B cell (primary cell): Measurements from ENCODE around the gene PEX16. TPM values are rescaled to one million over a fixed set of nuclear protein-coding genes. Genes with fewer than 3 reads are reported as not detected.

Experiments
- ATAC-seq: fragments of 200-7000 bp; cut with Tn5 transposase; one replicate; pipeline ENCODE4 v1.10.0; 2021; ENCODE audit warnings: low read depth, mild to moderate bottlenecking, moderate number of reproducible peaks, moderate library complexity
- CTCF ChIA-PET: fragments of 350-600 bp; sonication (Branson Sonifier 250); formaldehyde crosslinking; loops from one replicate; lab custom pipeline; 2021; ENCODE audit warnings: antibody characterized with exemption, inconsistent platforms; lab: Charles Lee
- POLR2A ChIA-PET: fragments of 350-600 bp; sonication (Branson Sonifier 250); formaldehyde crosslinking; loops from one replicate; lab custom pipeline; 2021; ENCODE audit warnings: antibody characterized with exemption; lab: Charles Lee
- DNase-seq: peaks from one replicate; pipeline ENCODE4 v3.0.0; 2013
- H2AFZ ChIP-seq: 2 replicates; pipeline ENCODE4 v1.6.1; 2012; ENCODE audit warnings: mild to moderate bottlenecking, low read depth, low read length; ENCODE audit not compliant: insufficient read depth, poor library complexity, severe bottlenecking
- H3K27ac ChIP-seq, 2 donors: 1 replicate in 1 of 2; 2 replicates in 1 of 2; pipeline ENCODE4 v1.5.1; 2012 to 2013; ENCODE audit warnings: low read length in 2 of 2, mild to moderate bottlenecking in 2 of 2, moderate library complexity in 1 of 2
- H3K27me3 ChIP-seq, 4 experiments: fragments of 200-600 bp in 1 of 4; sonication (generic) in 1 of 4; replicated peaks in 1 of 4; 1 replicate in 2 of 4; 2 replicates in 2 of 4; pipeline versions ENCODE4 v1.6.1 to v1.7.0; 2013 to 2016; ENCODE audit warnings: low read length in 3 of 4, mild to moderate bottlenecking in 2 of 4, mixed read lengths in 1 of 4, moderate library complexity in 1 of 4; ENCODE audit not compliant: insufficient read depth in 4 of 4, control insufficient read depth in 3 of 4; ENCODE audit errors: control extremely low read depth in 1 of 4
- H3K36me3 ChIP-seq, 2 experiments: replicated peaks in 1 of 2; 1 replicate in 1 of 2; 2 replicates in 1 of 2; pipeline versions ENCODE4 v1.6.1 to v1.7.1; 2013; ENCODE audit warnings: low read length in 1 of 2; ENCODE audit not compliant: insufficient read depth in 2 of 2, control insufficient read depth in 1 of 2; ENCODE audit errors: control extremely low read depth in 1 of 2, extremely low read depth in 1 of 2
- H3K4me1 ChIP-seq, 2 donors: fragments of 200-600 bp in 1 of 2; sonication (generic) in 1 of 2; 1 replicate in 1 of 2; 2 replicates in 1 of 2; pipeline versions ENCODE4 v1.5.1 to v1.6.1; 2013 to 2017; ENCODE audit warnings: low read length in 2 of 2; ENCODE audit not compliant: control insufficient read depth in 2 of 2, insufficient read depth in 2 of 2
- H3K4me2 ChIP-seq: replicated peaks from 2 replicates; pipeline ENCODE3; 2012; ENCODE audit warnings: mild to moderate bottlenecking, low read depth, low read length; ENCODE audit not compliant: poor library complexity, severe bottlenecking
- H3K4me3 ChIP-seq, 5 experiments: fragments of 200-600 bp in 1 of 5; sonication (generic) in 1 of 5; 1 replicate in 3 of 5; 2 replicates in 2 of 5; pipeline versions ENCODE4 v1.5.1 to v1.7.0; 2011 to 2016; ENCODE audit warnings: low read length in 4 of 5, mild to moderate bottlenecking in 4 of 5, low read depth in 2 of 5, control low read depth in 1 of 5, moderate library complexity in 1 of 5; ENCODE audit not compliant: insufficient read depth in 1 of 5; ENCODE audit errors: control extremely low read depth in 1 of 5, extremely low read depth in 1 of 5
- H3K79me2 ChIP-seq: fragments of 200-600 bp; sonication (generic); one replicate; pipeline ENCODE4 v1.6.0; 2016; ENCODE audit warnings: low read length; ENCODE audit not compliant: control insufficient read depth, insufficient read depth
- H3K9ac ChIP-seq: fragments of 200-600 bp; sonication (generic); 2 replicates; pipeline ENCODE4 v1.6.1; 2017; ENCODE audit warnings: mild to moderate bottlenecking, low read length, moderate library complexity
- H3K9me3 ChIP-seq, 3 donors: one replicate each; pipeline versions ENCODE4 v1.6.1 to v1.7.1; 2013; ENCODE audit warnings: low read length in 2 of 3; ENCODE audit not compliant: control insufficient read depth in 2 of 3, insufficient read depth in 1 of 3; ENCODE audit errors: control extremely low read depth in 1 of 3
- H4K20me1 ChIP-seq: 2 replicates; pipeline ENCODE4 v1.6.0; 2012; ENCODE audit warnings: mild to moderate bottlenecking, low read length; ENCODE audit not compliant: insufficient read depth, control insufficient read depth, poor library complexity, severe bottlenecking
- H3K27ac Mint-ChIP-seq: one replicate; pipeline ENCODE4 v1.8.0; 2021; ENCODE audit warnings: mixed read lengths
- H3K27me3 Mint-ChIP-seq: one replicate; pipeline ENCODE4 v1.8.0; 2021; ENCODE audit warnings: mixed read lengths
- H3K4me1 Mint-ChIP-seq: one replicate; pipeline ENCODE4 v1.8.0; 2021; ENCODE audit warnings: mixed read lengths
- H3K4me3 Mint-ChIP-seq: one replicate; pipeline ENCODE4 v1.8.0; 2021; ENCODE audit warnings: mixed read lengths
- H3K9me3 Mint-ChIP-seq: one replicate; pipeline ENCODE4 v1.8.0; 2022; ENCODE audit warnings: mixed read lengths; ENCODE audit not compliant: insufficient read depth
- EZH2 ChIP-seq: IDR thresholded peaks from 2 replicates; pipeline ENCODE4 v1.6.1; 2012; ENCODE audit warnings: borderline replicate concordance, low read depth, mild to moderate bottlenecking, moderate library complexity, low read length; ENCODE audit not compliant: insufficient read depth, poor library complexity, severe bottlenecking
- WGBS: methylation state at CpG from one replicate; pipeline ENCODE4 v1.1.5; 2013; ENCODE audit warnings: missing lambda C conversion rate; ENCODE audit not compliant: insufficient coverage; 5-methylcytosine and 5-hydroxymethylcytosine counted together
- intact Hi-C: fragments of 100-400 bp; cut with micrococcal nuclease; formaldehyde crosslinking; loops from one replicate; pipeline ENCODE4 v1.10.0; 2022
- polyA plus RNA-seq: library from polyadenylated mRNA; depleted of rRNA; stranded (reverse); fragments of >200 nt; gene quantifications from 2 replicates; pipeline ENCODE4 v1.2.3, GENCODE V29; 2012
- total RNA-seq, 2 donors: library from RNA; stranded (reverse); fragments of 120-200 nt in 1 of 2; gene quantifications; 1 replicate in 1 of 2; 2 replicates in 1 of 2; pipeline versions ENCODE4 v1.2.3 to v1.2.4, GENCODE V29; 2013 to 2022
- TF ChIP-seq, protein P1 (sequence below): fragments of 200-600 bp; IDR thresholded peaks from one replicate; pipeline ENCODE4 v1.8.0; 2022; ENCODE audit warnings: antibody characterized with exemption, mild to moderate bottlenecking

Gene PEX16
- total and polyA plus RNA-seq, 2 donors (not counting 1 experiment from before 2014, with no cell fraction given): 89.4 to 107 TPM

- H3K4me3 Mint-ChIP-seq: peak overlapping the region; percentile 32
- H3K79me2 ChIP-seq: peaks cover 32% of the 10 kb centered on the region
- WGBS: 92% methylated on average over 12 of the region's 13 CpGs
- H3K9ac ChIP-seq: no peak overlapping the region
- H4K20me1 ChIP-seq: peaks cover 53% of the 10 kb centered on the region
- no peak for TF ChIP-seq EZH2
- TF ChIP-seq, protein P1, sequence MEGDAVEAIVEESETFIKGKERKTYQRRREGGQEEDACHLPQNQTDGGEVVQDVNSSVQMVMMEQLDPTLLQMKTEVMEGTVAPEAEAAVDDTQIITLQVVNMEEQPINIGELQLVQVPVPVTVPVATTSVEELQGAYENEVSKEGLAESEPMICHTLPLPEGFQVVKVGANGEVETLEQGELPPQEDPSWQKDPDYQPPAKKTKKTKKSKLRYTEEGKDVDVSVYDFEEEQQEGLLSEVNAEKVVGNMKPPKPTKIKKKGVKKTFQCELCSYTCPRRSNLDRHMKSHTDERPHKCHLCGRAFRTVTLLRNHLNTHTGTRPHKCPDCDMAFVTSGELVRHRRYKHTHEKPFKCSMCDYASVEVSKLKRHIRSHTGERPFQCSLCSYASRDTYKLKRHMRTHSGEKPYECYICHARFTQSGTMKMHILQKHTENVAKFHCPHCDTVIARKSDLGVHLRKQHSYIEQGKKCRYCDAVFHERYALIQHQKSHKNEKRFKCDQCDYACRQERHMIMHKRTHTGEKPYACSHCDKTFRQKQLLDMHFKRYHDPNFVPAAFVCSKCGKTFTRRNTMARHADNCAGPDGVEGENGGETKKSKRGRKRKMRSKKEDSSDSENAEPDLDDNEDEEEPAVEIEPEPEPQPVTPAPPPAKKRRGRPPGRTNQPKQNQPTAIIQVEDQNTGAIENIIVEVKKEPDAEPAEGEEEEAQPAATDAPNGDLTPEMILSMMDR: no peak
- peak overlapping the region; percentile 50 for H3K27ac Mint-ChIP-seq
- DNase-seq (no peak), ATAC-seq (no peak)
- H3K9me3 ChIP-seq: no peaks in the 10 kb centered on the region
- H3K27me3 ChIP-seq: no peaks in the 10 kb centered on the region
- no peak overlapping the region for H2AFZ ChIP-seq
- H3K27me3 Mint-ChIP-seq: no peaks in the 10 kb centered on the region
- H3K9me3 Mint-ChIP-seq: no peaks in the 10 kb centered on the region
- peaks cover 2 to 43% of the 10 kb centered on the region in 2 experiments for H3K36me3 ChIP-seq
- H3K4me2 ChIP-seq: no peak overlapping the region
- ChIA-PET POLR2A (interaction anchor here (0.6 kb wide), 1 partner anchor 175 kb away, joined by 8 read pairs; no protein-coding TSS in a partner anchor), CTCF (interaction anchor here (1.0 to 3.1 kb wide), 4 partner anchors 49 to 91 kb away, joined by 3 to 11 read pairs (median 4); no protein-coding TSS in a partner anchor)
- H3K4me1 ChIP-seq: peaks cover 27 to 40% of the 10 kb centered on the region in 2 donors
- no peak overlapping the region for H3K4me3 ChIP-seq
- intact Hi-C loops: loop anchor here (5.0 to 10.0 kb wide), 4 partner anchors 207 to 1351 kb away; partner anchors contain the start of genes ATG13, CD82, DGKZ and HARBI1
- no peak overlapping the region for H3K27ac ChIP-seq
- peaks cover 51% of the 10 kb centered on the region for H3K4me1 Mint-ChIP-seq
Observed at GRCh38 chr11:45915446-45915845, 2.2 kb downstream of the PEX16 start.

- CTCF ChIA-PET: interaction anchor here (1.2 to 3.1 kb wide), 2 partner anchors 51 to 92 kb away, joined by 4 to 11 read pairs; no protein-coding TSS in a partner anchor
- Histone ChIP-seq H3K9ac (no peak overlapping the region), H3K4me2 (no peak overlapping the region), H3K27me3 (no peaks in the 10 kb centered on the region), H3K4me1 (peaks cover 14 to 26% of the 10 kb centered on the region in 2 donors), H3K4me3 (no peak overlapping the region), H4K20me1 (peaks cover 64% of the 10 kb centered on the region), H2AFZ (no peak overlapping the region), H3K79me2 (peaks cover 32% of the 10 kb centered on the region), H3K9me3 (no peaks in the 10 kb centered on the region), H3K36me3 (peaks cover 2 to 55% of the 10 kb centered on the region in 2 experiments), H3K27ac (no peak overlapping the region)
- intact Hi-C loops: loop anchor here (10.0 kb wide), 1 partner anchor 1349 kb away; the partner anchor contains the start of gene CD82
- TF ChIP-seq, protein P1: no peak
- TF ChIP-seq EZH2: no peak
- H3K27ac Mint-ChIP-seq: no peak overlapping the region
- 93% methylated on average over 22 of the region's 22 CpGs for WGBS
- DNase-seq (no peak), ATAC-seq (no peak)
- H3K4me3 Mint-ChIP-seq: no peak overlapping the region
- H3K27me3 Mint-ChIP-seq: no peaks in the 10 kb centered on the region
- H3K9me3 Mint-ChIP-seq: no peaks in the 10 kb centered on the region
- POLR2A ChIA-PET: no interaction called here
- peaks cover 38% of the 10 kb centered on the region for H3K4me1 Mint-ChIP-seq
Observed at GRCh38 chr11:45913942-45914635, 3.6 kb downstream of the PEX16 start.
